B cell (primary cell): ENCODE results near the gene SLAMF6. TPM values are rescaled to one million over a fixed set of nuclear protein-coding genes. Genes with fewer than 3 reads are reported as not detected.

Experiments
- ATAC-seq: fragments of 200-7000 bp; cut with Tn5 transposase; one replicate; pipeline ENCODE4 v1.10.0; 2021; ENCODE audit warnings: low read depth, mild to moderate bottlenecking, moderate number of reproducible peaks, moderate library complexity
- CTCF ChIA-PET: fragments of 350-600 bp; sonication (Branson Sonifier 250); formaldehyde crosslinking; loops from one replicate; lab custom pipeline; 2021; ENCODE audit warnings: antibody characterized with exemption, inconsistent platforms; lab: Charles Lee
- POLR2A ChIA-PET: fragments of 350-600 bp; sonication (Branson Sonifier 250); formaldehyde crosslinking; loops from one replicate; lab custom pipeline; 2021; ENCODE audit warnings: antibody characterized with exemption; lab: Charles Lee
- DNase-seq: peaks from one replicate; pipeline ENCODE4 v3.0.0; 2013
- H2AFZ ChIP-seq: 2 replicates; pipeline ENCODE4 v1.6.1; 2012; ENCODE audit warnings: mild to moderate bottlenecking, low read depth, low read length; ENCODE audit not compliant: insufficient read depth, poor library complexity, severe bottlenecking
- H3K27ac ChIP-seq, 2 donors: 1 replicate in 1 of 2; 2 replicates in 1 of 2; pipeline ENCODE4 v1.5.1; 2012 to 2013; ENCODE audit warnings: low read length in 2 of 2, mild to moderate bottlenecking in 2 of 2, moderate library complexity in 1 of 2
- H3K27me3 ChIP-seq, 4 experiments: fragments of 200-600 bp in 1 of 4; sonication (generic) in 1 of 4; replicated peaks in 1 of 4; 1 replicate in 2 of 4; 2 replicates in 2 of 4; pipeline versions ENCODE4 v1.6.1 to v1.7.0; 2013 to 2016; ENCODE audit warnings: low read length in 3 of 4, mild to moderate bottlenecking in 2 of 4, mixed read lengths in 1 of 4, moderate library complexity in 1 of 4; ENCODE audit not compliant: insufficient read depth in 4 of 4, control insufficient read depth in 3 of 4; ENCODE audit errors: control extremely low read depth in 1 of 4
- H3K36me3 ChIP-seq, 2 experiments: replicated peaks in 1 of 2; 1 replicate in 1 of 2; 2 replicates in 1 of 2; pipeline versions ENCODE4 v1.6.1 to v1.7.1; 2013; ENCODE audit warnings: low read length in 1 of 2; ENCODE audit not compliant: insufficient read depth in 2 of 2, control insufficient read depth in 1 of 2; ENCODE audit errors: control extremely low read depth in 1 of 2, extremely low read depth in 1 of 2
- H3K4me1 ChIP-seq, 2 donors: fragments of 200-600 bp in 1 of 2; sonication (generic) in 1 of 2; 1 replicate in 1 of 2; 2 replicates in 1 of 2; pipeline versions ENCODE4 v1.5.1 to v1.6.1; 2013 to 2017; ENCODE audit warnings: low read length in 2 of 2; ENCODE audit not compliant: control insufficient read depth in 2 of 2, insufficient read depth in 2 of 2
- H3K4me2 ChIP-seq: replicated peaks from 2 replicates; pipeline ENCODE3; 2012; ENCODE audit warnings: mild to moderate bottlenecking, low read depth, low read length; ENCODE audit not compliant: poor library complexity, severe bottlenecking
- H3K4me3 ChIP-seq, 5 experiments: fragments of 200-600 bp in 1 of 5; sonication (generic) in 1 of 5; 1 replicate in 3 of 5; 2 replicates in 2 of 5; pipeline versions ENCODE4 v1.5.1 to v1.7.0; 2011 to 2016; ENCODE audit warnings: low read length in 4 of 5, mild to moderate bottlenecking in 4 of 5, low read depth in 2 of 5, control low read depth in 1 of 5, moderate library complexity in 1 of 5; ENCODE audit not compliant: insufficient read depth in 1 of 5; ENCODE audit errors: control extremely low read depth in 1 of 5, extremely low read depth in 1 of 5
- H3K79me2 ChIP-seq: fragments of 200-600 bp; sonication (generic); one replicate; pipeline ENCODE4 v1.6.0; 2016; ENCODE audit warnings: low read length; ENCODE audit not compliant: control insufficient read depth, insufficient read depth
- H3K9ac ChIP-seq: fragments of 200-600 bp; sonication (generic); 2 replicates; pipeline ENCODE4 v1.6.1; 2017; ENCODE audit warnings: mild to moderate bottlenecking, low read length, moderate library complexity
- H3K9me3 ChIP-seq, 3 donors: one replicate each; pipeline versions ENCODE4 v1.6.1 to v1.7.1; 2013; ENCODE audit warnings: low read length in 2 of 3; ENCODE audit not compliant: control insufficient read depth in 2 of 3, insufficient read depth in 1 of 3; ENCODE audit errors: control extremely low read depth in 1 of 3
- H4K20me1 ChIP-seq: 2 replicates; pipeline ENCODE4 v1.6.0; 2012; ENCODE audit warnings: mild to moderate bottlenecking, low read length; ENCODE audit not compliant: insufficient read depth, control insufficient read depth, poor library complexity, severe bottlenecking
- H3K27ac Mint-ChIP-seq: one replicate; pipeline ENCODE4 v1.8.0; 2021; ENCODE audit warnings: mixed read lengths
- H3K27me3 Mint-ChIP-seq: one replicate; pipeline ENCODE4 v1.8.0; 2021; ENCODE audit warnings: mixed read lengths
- H3K4me1 Mint-ChIP-seq: one replicate; pipeline ENCODE4 v1.8.0; 2021; ENCODE audit warnings: mixed read lengths
- H3K4me3 Mint-ChIP-seq: one replicate; pipeline ENCODE4 v1.8.0; 2021; ENCODE audit warnings: mixed read lengths
- H3K9me3 Mint-ChIP-seq: one replicate; pipeline ENCODE4 v1.8.0; 2022; ENCODE audit warnings: mixed read lengths; ENCODE audit not compliant: insufficient read depth
- CTCF ChIP-seq: fragments of 200-600 bp; IDR thresholded peaks from one replicate; pipeline ENCODE4 v1.8.0; 2022; ENCODE audit warnings: antibody characterized with exemption, mild to moderate bottlenecking
- EZH2 ChIP-seq: IDR thresholded peaks from 2 replicates; pipeline ENCODE4 v1.6.1; 2012; ENCODE audit warnings: borderline replicate concordance, low read depth, mild to moderate bottlenecking, moderate library complexity, low read length; ENCODE audit not compliant: insufficient read depth, poor library complexity, severe bottlenecking
- WGBS: methylation state at CpG from one replicate; pipeline ENCODE4 v1.1.5; 2013; ENCODE audit warnings: missing lambda C conversion rate; ENCODE audit not compliant: insufficient coverage; 5-methylcytosine and 5-hydroxymethylcytosine counted together
- intact Hi-C: fragments of 100-400 bp; cut with micrococcal nuclease; formaldehyde crosslinking; loops from one replicate; pipeline ENCODE4 v1.10.0; 2022
- polyA plus RNA-seq: library from polyadenylated mRNA; depleted of rRNA; stranded (reverse); fragments of >200 nt; gene quantifications from 2 replicates; pipeline ENCODE4 v1.2.3, GENCODE V29; 2012
- total RNA-seq, 2 donors: library from RNA; stranded (reverse); fragments of 120-200 nt in 1 of 2; gene quantifications; 1 replicate in 1 of 2; 2 replicates in 1 of 2; pipeline versions ENCODE4 v1.2.3 to v1.2.4, GENCODE V29; 2013 to 2022

The SLAMF6 gene
- total and polyA plus RNA-seq, 2 donors (not counting 1 experiment from before 2014, with no cell fraction given): 64.8 to 79.6 TPM

- Histone ChIP-seq H2AFZ (no peak overlapping the region), H3K9me3 (peaks cover 0 to 17% (median 4%) of the 10 kb centered on the region in 3 donors), H3K4me2 (peak overlapping the region; percentile 28), H3K4me3 (no peak overlapping the region), H3K4me1 (peaks cover 14 to 23% of the 10 kb centered on the region in 2 donors), H3K27me3 (no peaks in the 10 kb centered on the region), H3K79me2 (peaks cover 67% of the 10 kb centered on the region), H4K20me1 (no peaks in the 10 kb centered on the region), H3K27ac (peak overlapping the region in 1 of 2 donors; percentile 13), H3K36me3 (peaks cover 7% of the 10 kb centered on the region in 2 experiments), H3K9ac (no peak overlapping the region)
- TF ChIP-seq CTCF (no peak), EZH2 (no peak)
- CTCF ChIA-PET: interaction anchor here (1.3 to 1.7 kb wide), 2 partner anchors 22 to 48 kb away, joined by 3 to 5 read pairs; no protein-coding TSS in a partner anchor
- Mint-ChIP-seq H3K27ac (peak overlapping the region; percentile 22), H3K9me3 (peaks cover 2% of the 10 kb centered on the region), H3K4me3 (peak overlapping the region; percentile 10), H3K4me1 (peaks cover 55% of the 10 kb centered on the region), H3K27me3 (no peaks in the 10 kb centered on the region)
- intact Hi-C loops: no loop called here
- ATAC-seq: no peak
- 33% methylated on average over 1 of the region's 4 CpGs for WGBS
- no peak for DNase-seq
- POLR2A ChIA-PET: no interaction called here
Observed at GRCh38 chr1:160558660-160559380, 35.8 kb upstream of the SLAMF6 start.

- TF ChIP-seq CTCF (no peak), EZH2 (no peak)
- ChIA-PET CTCF (interaction anchor here (0.6 to 18.3 kb wide), 7 partner anchors 13 to 125 kb away, joined by 3 to 159 read pairs (median 4); partner anchors contain the start of gene SLAMF6), POLR2A (interaction anchor here (0.9 kb wide), 1 partner anchor 11 kb away, joined by 3 read pairs; no protein-coding TSS in a partner anchor)
- H3K36me3 ChIP-seq: peaks cover 8 to 26% of the 10 kb centered on the region in 2 experiments
- H3K9me3 ChIP-seq: peaks cover 0 to 4% (median 0%) of the 10 kb centered on the region in 3 donors
- no peak overlapping the region for H3K9ac ChIP-seq
- WGBS: 58% methylated on average over 2 of the region's 4 CpGs
- H3K4me2 ChIP-seq: no peak overlapping the region
- peaks cover 18% of the 10 kb centered on the region for H3K79me2 ChIP-seq
- peak overlapping the region; percentile 78 for H3K27ac Mint-ChIP-seq
- no peak overlapping the region for H2AFZ ChIP-seq
- H3K4me3 Mint-ChIP-seq: no peak overlapping the region
- H3K27me3 ChIP-seq: no peaks in the 10 kb centered on the region
- H3K27ac ChIP-seq: peak overlapping the region in 1 of 2 donors; percentile 38
- H3K27me3 Mint-ChIP-seq: no peaks in the 10 kb centered on the region
- intact Hi-C loops: loop anchor here (2.0 kb wide), 1 partner anchor 15 kb away; no protein-coding TSS in a partner anchor
- ATAC-seq: no peak
- no peak for DNase-seq
- H3K9me3 Mint-ChIP-seq: no peaks in the 10 kb centered on the region
- no peak overlapping the region for H3K4me3 ChIP-seq
- peaks cover 40 to 46% of the 10 kb centered on the region in 2 donors for H3K4me1 ChIP-seq
- H3K4me1 Mint-ChIP-seq: peaks cover 69% of the 10 kb centered on the region
- no peaks in the 10 kb centered on the region for H4K20me1 ChIP-seq
Observed at GRCh38 chr1:160553778-160554177, 30.7 kb upstream of the SLAMF6 start.
